Activated CD4-positive, alpha-beta memory T cell treated with anti-CD3 and anti-CD28 coated beads, Interleukin-2, amount 10 ng/mL, durations not matched to agents 7 days and 5 days (primary cell): ENCODE data around the gene ZFYVE28. TPM values are rescaled to one million over a fixed set of nuclear protein-coding genes. Genes with fewer than 3 reads are reported as not detected.

Experiments
- CTCF ChIA-PET: fragments of 350-600 bp; sonication (Branson Sonifier 250); formaldehyde crosslinking; loops from one replicate; lab custom pipeline; 2021; ENCODE audit warnings: antibody characterized with exemption, inconsistent platforms; lab: Charles Lee
- POLR2A ChIA-PET: fragments of 350-600 bp; sonication (Branson Sonifier 250); formaldehyde crosslinking; loops from one replicate; lab custom pipeline; 2021; ENCODE audit warnings: antibody characterized with exemption; lab: Charles Lee
- DNase-seq: peaks from one replicate; pipeline ENCODE4 v3.0.0-alpha.2; 2020
- H3K27ac Mint-ChIP-seq: one replicate; pipeline ENCODE4 v1.8.0; 2021; ENCODE audit warnings: mild to moderate bottlenecking, mixed read lengths
- H3K27me3 Mint-ChIP-seq: one replicate; pipeline ENCODE4 v1.8.0; 2021; ENCODE audit warnings: mixed read lengths
- H3K36me3 Mint-ChIP-seq: one replicate; pipeline ENCODE4 v1.8.0; 2021; ENCODE audit warnings: low read depth, mixed read lengths
- H3K4me1 Mint-ChIP-seq: one replicate; pipeline ENCODE4 v1.8.0; 2021; ENCODE audit warnings: mixed read lengths
- H3K4me3 Mint-ChIP-seq: one replicate; pipeline ENCODE4 v1.8.0; 2021; ENCODE audit warnings: mild to moderate bottlenecking, mixed read lengths
- H3K9me3 Mint-ChIP-seq: one replicate; pipeline ENCODE4 v1.8.0; 2021; ENCODE audit warnings: mixed read lengths
- total RNA-seq, 2 experiments: library from RNA; stranded (reverse); gene quantifications; one replicate each; pipeline ENCODE4 v1.2.3, GENCODE V29; 2021

Gene ZFYVE28
- total RNA-seq, 2 experiments from 2014 or later, result 38.9 to 40.1 TPM

DNA sequence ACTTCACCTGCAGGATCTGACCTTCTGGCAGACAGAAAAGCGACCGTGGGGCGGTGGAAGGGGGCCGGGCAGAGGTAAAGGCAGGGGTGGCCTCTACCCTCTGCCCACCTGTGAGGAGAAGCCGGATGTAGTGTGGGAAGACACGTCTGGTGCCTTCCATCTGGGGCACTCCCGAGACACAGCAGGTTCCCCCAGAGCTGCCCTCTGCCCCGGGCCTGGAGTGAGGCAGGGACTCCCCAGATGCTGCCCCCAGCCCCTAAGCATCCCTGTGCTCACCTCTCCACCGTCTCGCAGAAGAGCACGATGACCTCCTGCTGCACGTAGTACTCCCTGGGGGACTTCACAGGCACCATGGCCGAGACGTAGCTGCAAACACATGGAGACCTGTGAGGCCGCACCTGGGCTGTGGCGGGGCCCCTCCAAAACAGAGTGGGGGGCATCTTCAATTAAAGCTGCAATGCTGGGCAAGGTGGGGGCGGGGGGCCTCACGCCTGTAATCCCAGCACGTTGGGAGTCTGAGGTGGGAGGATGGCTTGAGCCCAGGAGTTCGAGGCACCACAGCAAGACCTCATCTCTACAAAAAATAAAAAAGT, 81.2 kb downstream of the ZFYVE28 start:
- DNase-seq, result no peak
- ChIA-PET POLR2A (no interaction called here), CTCF (interaction anchor here (0.6 kb wide), 1 partner anchor 306 kb away, joined by 3 read pairs; no protein-coding TSS in a partner anchor)

DNA sequence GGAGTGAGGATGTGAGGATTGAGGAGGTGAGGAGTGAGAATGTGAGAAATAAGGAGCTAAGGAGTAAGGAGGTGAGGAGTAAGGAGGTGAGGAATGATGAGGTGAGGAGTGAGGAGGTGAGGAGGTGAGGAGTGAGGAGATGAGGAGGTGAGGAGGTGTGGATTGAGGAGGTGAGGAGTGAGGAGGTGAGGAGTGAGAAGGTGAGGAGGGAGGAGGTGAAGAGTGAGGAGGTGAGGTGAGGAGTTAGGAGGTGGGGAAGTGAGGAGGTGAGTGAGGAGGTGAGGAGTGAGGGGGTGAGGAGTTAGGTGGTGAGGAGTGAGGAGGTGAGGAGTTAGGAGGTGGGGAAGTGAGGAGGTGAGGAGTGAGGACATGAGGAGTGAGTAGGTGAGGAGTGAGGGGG, 81.8 kb downstream of the ZFYVE28 start:
- no peaks in the 10 kb centered on the region for H3K4me1 Mint-ChIP-seq
- no peak overlapping the region for H3K27ac Mint-ChIP-seq
- peaks cover 14% of the 10 kb centered on the region for H3K36me3 Mint-ChIP-seq
- DNase-seq, result no peak
- H3K9me3 Mint-ChIP-seq, result no peaks in the 10 kb centered on the region
- CTCF ChIA-PET, result interaction anchor here (0.6 kb wide), 1 partner anchor 307 kb away, joined by 3 read pairs; no protein-coding TSS in a partner anchor
- no peaks in the 10 kb centered on the region for H3K27me3 Mint-ChIP-seq
- H3K4me3 Mint-ChIP-seq, result no peak overlapping the region
- POLR2A ChIA-PET, result no interaction called here

More for the DNA sequence above, 81.2 kb downstream of the ZFYVE28 start:
- Mint-ChIP-seq H3K4me3 (no peak overlapping the region), H3K4me1 (no peaks in the 10 kb centered on the region), H3K9me3 (no peaks in the 10 kb centered on the region), H3K27me3 (no peaks in the 10 kb centered on the region), H3K36me3 (peaks cover 14% of the 10 kb centered on the region), H3K27ac (no peak overlapping the region)

DNA sequence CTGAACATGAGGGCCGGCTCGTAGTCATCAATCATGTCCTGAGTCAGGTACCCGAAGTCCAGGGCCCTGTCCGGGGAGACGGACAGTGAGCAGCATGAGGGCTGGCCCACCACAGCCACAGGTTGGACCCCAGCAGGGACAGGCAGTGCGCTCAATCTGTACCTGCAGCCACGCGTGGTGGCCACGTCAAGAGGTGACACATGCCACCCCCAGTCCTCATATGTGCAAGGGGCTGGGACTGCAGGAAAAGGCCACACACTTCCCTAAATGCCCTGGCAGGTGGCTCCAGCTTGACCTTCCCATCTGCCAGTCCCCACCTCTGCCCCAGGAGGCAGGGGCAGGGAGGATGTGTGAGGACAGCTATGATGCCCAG, 82.7 kb downstream of the ZFYVE28 start:
- Mint-ChIP-seq H3K27me3 (no peaks in the 10 kb centered on the region), H3K36me3 (peaks cover 12% of the 10 kb centered on the region), H3K9me3 (no peaks in the 10 kb centered on the region), H3K4me3 (no peak overlapping the region), H3K4me1 (no peaks in the 10 kb centered on the region), H3K27ac (no peak overlapping the region)
- no peak for DNase-seq
- ChIA-PET POLR2A (no interaction called here), CTCF (no interaction called here)

DNA sequence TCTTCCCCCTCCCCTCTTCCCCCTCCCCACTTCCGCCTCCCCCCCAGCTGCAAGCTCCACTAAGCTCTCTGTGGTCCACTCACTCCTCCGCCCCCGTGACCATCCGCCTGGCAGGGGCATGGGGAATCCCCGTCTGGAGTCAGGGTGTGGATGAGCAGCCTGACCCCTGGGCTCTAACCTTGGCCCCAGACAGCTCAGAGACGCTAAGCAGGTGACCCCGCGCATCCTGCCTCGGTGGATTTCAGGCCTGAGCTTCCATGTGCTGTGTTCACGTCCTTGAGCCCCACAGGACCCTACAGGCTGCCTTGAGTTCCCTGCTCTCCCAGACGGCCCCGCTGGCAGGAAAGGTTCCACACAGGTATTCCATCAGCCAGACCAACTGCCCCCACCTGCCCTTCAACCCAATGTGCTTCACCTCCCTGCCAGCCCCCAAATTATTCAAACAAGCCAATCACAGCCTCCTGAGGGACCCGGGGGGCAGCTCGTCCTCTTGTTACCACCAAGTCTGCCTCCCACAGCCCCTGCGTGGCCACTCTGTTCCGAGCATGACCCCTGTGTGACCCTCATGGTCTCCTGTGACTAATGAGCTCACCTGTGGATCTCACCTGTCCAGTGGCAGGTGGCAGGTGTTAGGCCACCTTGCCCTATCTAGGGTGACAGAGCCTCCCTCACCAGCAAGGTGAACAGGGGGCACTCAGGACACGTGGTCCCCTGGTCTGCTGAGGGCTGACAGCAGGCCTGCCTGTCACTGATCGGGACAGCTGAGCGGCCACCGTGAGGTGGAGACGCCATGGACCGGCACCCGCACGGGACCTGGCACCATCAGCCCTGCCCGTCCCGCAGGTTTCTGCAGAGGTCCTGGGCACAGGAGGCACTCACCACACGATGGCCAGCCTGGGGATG, 83.4 kb downstream of the ZFYVE28 start:
- Mint-ChIP-seq H3K9me3 (no peaks in the 10 kb centered on the region), H3K36me3 (peaks cover 18% of the 10 kb centered on the region), H3K27me3 (no peaks in the 10 kb centered on the region), H3K4me3 (no peak overlapping the region), H3K4me1 (no peaks in the 10 kb centered on the region), H3K27ac (no peak overlapping the region)
- CTCF ChIA-PET, result no interaction called here
- DNase-seq, result no peak
- POLR2A ChIA-PET, result no interaction called here

DNA sequence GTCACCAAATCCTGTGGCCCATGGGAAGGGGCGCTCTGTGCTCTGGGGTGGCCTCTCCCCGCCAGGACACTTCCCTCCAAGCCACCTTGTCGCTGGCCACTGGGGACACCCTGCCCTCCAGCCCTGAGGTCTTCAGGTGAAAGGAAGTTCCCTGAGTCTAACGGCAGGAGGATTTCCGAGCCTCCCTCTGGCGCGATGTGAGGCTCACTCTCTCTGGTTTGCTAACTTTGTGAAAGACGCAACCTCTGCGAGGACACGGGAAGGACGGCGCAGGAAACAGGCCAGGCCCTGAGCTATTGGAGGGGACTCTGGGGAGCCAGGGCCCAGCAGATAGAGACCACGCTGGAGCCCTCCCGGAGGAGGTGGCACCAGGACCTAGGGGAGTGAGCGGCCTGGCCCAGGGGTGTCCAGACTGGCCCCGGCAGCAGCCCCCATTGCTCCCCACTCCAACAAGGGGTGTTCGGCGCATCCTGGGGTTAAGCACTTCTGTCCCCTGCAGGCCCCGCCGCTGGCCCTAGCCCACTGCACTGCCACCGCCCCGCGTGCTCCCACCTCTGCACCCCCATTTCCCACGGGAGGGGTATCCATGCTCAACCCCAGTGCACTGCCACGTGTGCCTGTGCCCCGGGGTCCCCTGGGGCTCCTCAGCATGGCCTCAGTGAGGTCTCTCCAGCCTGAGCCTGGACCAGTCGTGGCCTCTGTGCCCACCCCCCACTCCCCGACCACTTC, 84.4 kb downstream of the ZFYVE28 start:
- no peak overlapping the region for H3K4me3 Mint-ChIP-seq
- no peak for DNase-seq
- POLR2A ChIA-PET, result no interaction called here
- H3K4me1 Mint-ChIP-seq, result no peaks in the 10 kb centered on the region
- no peaks in the 10 kb centered on the region for H3K9me3 Mint-ChIP-seq
- no peak overlapping the region for H3K27ac Mint-ChIP-seq
- no peaks in the 10 kb centered on the region for H3K27me3 Mint-ChIP-seq
- CTCF ChIA-PET, result no interaction called here
- peaks cover 24% of the 10 kb centered on the region for H3K36me3 Mint-ChIP-seq

DNA sequence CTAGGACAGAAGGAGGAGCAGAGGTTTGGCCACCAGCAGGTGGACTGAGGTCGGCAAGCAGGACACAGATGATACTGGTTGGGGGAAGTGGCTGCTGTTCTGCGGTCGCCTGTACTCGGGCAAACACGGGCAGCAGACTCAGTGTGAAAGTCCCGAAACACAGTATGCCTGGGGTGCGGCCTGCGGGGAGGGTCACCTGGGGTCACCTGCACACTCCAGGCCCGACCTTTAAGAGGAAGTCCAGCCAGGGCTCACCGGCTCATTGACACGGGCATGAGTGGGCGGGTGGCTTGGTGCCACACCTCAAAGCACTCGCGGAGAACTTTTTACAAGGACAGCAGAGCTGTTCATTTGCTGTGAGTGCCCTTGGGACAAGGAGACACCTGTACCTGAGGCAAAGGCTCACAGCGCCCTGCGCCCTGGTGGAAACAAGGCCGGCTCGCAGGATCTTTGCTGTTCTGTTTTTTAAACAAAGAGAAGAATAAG, 85.0 kb downstream of the ZFYVE28 start:
- no peak for DNase-seq
- ChIA-PET POLR2A (no interaction called here), CTCF (no interaction called here)
- H3K27me3 Mint-ChIP-seq, result no peaks in the 10 kb centered on the region
- no peak overlapping the region for H3K27ac Mint-ChIP-seq
- no peaks in the 10 kb centered on the region for H3K4me1 Mint-ChIP-seq
- H3K9me3 Mint-ChIP-seq, result peaks cover 4% of the 10 kb centered on the region
- peaks cover 27% of the 10 kb centered on the region for H3K36me3 Mint-ChIP-seq
- no peak overlapping the region for H3K4me3 Mint-ChIP-seq

DNA sequence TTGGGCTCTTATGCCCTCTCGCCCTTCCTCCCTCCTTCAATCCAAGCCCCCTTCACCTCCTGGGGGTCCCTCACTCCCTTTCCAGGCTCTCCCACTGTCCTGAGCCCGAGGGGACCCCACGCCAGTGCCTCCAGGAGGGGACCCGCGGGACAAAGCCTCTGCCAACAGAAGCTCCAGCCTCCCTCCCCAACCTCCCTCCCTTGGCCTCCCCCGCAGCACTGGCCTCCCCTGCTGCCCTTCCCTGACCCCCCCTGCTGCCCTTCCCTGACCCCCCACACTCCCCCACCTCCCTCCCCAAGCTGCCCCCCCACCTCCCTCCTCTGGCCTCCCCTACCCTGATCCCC, 85.5 kb downstream of the ZFYVE28 start:
- Mint-ChIP-seq H3K27me3 (no peaks in the 10 kb centered on the region), H3K36me3 (peaks cover 29% of the 10 kb centered on the region), H3K4me1 (no peaks in the 10 kb centered on the region), H3K27ac (no peak overlapping the region), H3K9me3 (peaks cover 8% of the 10 kb centered on the region), H3K4me3 (no peak overlapping the region)
- CTCF ChIA-PET, result no interaction called here
- no peak for DNase-seq
- POLR2A ChIA-PET, result no interaction called here

DNA sequence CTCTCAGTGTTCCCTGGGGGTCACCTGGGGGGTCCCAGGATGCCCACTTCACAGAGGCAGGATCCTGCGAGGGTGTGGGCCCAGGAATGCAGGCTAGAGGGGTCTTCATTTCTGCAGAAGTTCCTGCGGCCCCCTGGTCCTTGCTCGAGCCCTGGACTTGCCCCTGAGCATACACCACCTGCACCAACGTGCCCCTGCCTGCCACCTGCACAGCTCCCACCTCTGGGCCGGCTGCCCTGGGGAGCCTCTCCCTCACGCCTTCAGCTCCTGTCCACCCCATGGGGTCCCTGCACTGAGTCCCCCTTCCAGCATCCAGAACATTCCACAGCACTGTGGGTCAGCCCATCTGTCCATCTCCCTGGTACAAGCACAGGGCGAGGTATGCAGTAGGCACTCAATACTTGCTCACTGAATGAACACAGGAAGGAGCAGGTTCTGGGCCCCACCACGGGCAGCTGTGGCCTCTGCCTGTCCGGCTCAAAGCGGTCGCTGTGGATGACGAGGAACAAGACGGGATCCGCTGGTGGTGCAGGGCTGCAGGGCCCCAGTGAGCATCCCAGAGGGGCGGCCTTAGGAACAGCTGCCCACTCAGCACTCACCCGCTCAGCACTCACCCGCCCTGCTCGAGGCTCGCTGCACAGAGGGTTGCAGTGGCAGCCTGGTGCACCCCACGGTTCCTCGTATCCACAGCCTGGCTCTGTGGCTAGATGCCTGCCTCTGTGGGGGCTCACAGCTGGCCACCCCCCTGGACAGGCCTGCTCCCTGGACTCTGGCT, 86.1 kb downstream of the ZFYVE28 start:
- POLR2A ChIA-PET, result no interaction called here
- Mint-ChIP-seq H3K4me1 (no peaks in the 10 kb centered on the region), H3K36me3 (peaks cover 32% of the 10 kb centered on the region), H3K4me3 (no peak overlapping the region), H3K27ac (no peak overlapping the region), H3K27me3 (no peaks in the 10 kb centered on the region), H3K9me3 (peaks cover 13% of the 10 kb centered on the region)
- DNase-seq, result no peak
- CTCF ChIA-PET, result no interaction called here

DNA sequence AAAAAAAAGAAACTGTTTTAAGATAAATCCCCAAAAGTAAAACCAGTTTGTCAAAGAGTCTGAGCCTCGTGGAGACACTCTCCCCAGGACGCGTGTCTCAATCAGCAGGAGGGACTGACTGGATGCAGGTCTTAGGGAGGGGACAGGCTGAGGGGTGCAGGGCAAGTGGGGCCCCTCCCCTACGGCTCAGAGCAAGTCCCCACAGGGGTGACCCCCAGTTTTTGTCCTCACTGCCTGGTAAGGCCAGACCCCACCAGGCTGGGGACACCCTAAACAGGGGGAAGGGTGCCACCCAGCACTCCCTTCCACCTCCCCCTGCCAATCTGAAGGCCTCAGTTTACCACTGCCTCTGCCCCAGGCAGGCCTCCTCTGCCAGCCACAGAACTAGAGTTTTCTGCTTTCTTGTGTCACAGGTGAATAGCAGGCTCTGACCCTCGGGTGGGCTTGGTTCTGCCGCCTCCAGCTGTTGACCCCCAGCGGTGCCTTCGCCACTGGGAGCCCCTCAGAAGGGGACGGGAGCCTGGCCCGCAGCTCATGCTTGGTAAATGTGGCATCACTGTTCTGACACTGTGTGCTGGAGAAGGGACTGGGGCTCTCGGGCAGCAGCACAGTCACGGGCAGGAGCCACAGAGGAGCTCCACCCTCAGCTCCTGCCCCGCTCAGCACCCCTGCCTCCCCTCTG, 86.8 kb downstream of the ZFYVE28 start:
- Mint-ChIP-seq H3K36me3 (peaks cover 33% of the 10 kb centered on the region), H3K27ac (no peak overlapping the region), H3K4me1 (no peaks in the 10 kb centered on the region), H3K9me3 (peaks cover 14% of the 10 kb centered on the region), H3K27me3 (no peaks in the 10 kb centered on the region), H3K4me3 (no peak overlapping the region)
- no peak for DNase-seq
- CTCF ChIA-PET, result no interaction called here
- POLR2A ChIA-PET, result no interaction called here

DNA sequence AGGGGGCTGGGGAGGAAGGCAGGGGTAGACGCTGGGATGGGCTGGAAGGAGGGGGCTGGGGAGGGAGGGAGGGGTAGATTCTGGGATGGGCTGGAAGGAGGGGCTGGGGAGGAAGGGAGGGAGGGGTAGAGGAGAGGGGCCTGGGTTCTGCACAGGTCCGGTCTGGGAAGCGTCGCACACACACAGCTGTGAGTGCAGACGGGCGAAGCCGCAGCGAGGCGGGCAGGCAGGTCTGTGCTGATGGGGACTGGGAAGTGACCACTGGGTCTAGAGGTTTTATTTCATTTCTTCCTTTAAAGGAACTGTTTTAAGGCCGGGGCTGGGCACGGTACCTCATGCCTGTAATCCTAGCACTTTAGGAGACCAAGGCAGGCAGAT, 87.4 kb downstream of the ZFYVE28 start:
- CTCF ChIA-PET, result no interaction called here
- no peak overlapping the region for H3K27ac Mint-ChIP-seq
- no peak for DNase-seq
- H3K4me1 Mint-ChIP-seq, result no peaks in the 10 kb centered on the region
- H3K4me3 Mint-ChIP-seq, result no peak overlapping the region
- POLR2A ChIA-PET, result no interaction called here
- H3K36me3 Mint-ChIP-seq, result peaks cover 33% of the 10 kb centered on the region
- peaks cover 14% of the 10 kb centered on the region for H3K9me3 Mint-ChIP-seq
- no peaks in the 10 kb centered on the region for H3K27me3 Mint-ChIP-seq

DNA sequence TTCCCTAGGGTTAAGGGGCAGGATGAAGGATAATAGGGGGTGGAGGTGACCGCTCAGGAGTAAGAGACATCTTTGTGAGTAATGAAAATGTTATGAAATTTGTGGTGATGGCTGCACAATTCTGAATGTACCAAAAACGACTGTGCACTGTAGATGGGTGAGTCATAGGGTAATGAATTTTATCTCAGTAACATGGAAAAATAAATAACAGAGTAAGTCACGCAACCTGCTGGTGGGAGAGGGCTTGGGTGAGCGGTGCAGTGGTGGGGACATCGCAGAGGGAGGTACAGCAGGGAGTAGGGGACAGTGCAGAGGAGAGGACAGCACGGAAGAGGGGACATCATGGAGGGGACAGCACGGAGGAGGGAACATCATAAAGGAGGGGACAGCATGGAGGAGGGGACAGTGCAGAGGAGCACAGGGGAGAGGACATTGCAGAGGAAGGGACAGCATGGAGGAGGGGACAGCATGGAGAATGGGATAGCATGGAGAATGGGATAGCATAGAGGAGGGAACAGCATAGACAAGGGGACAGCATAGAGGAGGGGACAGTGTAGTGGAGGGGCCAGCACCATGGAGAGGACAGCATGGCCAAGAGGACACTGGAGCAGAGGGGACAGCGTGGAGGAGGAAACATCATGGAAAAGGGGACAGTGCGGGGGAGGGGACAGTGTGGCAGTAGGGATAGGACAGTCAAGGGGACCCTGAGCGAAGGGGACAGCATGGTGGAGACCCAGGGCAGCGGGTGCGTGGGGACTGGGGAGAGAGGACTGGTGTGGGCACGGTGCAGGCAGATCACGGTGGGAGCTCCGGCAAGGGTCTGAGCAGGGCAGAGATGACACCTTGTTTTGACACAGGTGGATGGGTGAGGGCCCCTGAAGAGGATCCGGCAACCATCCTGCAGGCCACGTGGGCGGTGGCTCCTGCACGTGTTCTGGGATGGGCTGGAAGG, 88.1 kb downstream of the ZFYVE28 start:
- no peak for DNase-seq
- H3K4me1 Mint-ChIP-seq, result no peaks in the 10 kb centered on the region
- POLR2A ChIA-PET, result no interaction called here
- H3K36me3 Mint-ChIP-seq, result peaks cover 33% of the 10 kb centered on the region
- H3K4me3 Mint-ChIP-seq, result no peak overlapping the region
- H3K9me3 Mint-ChIP-seq, result peaks cover 14% of the 10 kb centered on the region
- CTCF ChIA-PET, result no interaction called here
- H3K27me3 Mint-ChIP-seq, result no peaks in the 10 kb centered on the region
- no peak overlapping the region for H3K27ac Mint-ChIP-seq
